ENCODE results near the gene DYNLT1.

DYNLT1 gene

GRCh38 chr6:158643836-158644230 is 710 bp downstream of the DYNLT1 start:
- no peak for DNase-seq (ENCODE audit: extremely low spot score)
- no peak for TF ChIP-seq CTCF (IDR thresholded peaks at IDR 0.05; ENCODE audit: control extremely low read depth, extremely low read depth, low read depth, missing control alignments)
- ChIA-PET CTCF (interaction anchor here (0.6 to 5.0 kb wide), 10 partner anchors 11 to 428 kb away, joined by 3 to 30 read pairs (median 3); no protein-coding TSS in a partner anchor), POLR2A (interaction anchor here (1.1 to 1.5 kb wide), 2 partner anchors 10 to 453 kb away, joined by 4 to 14 read pairs; no protein-coding TSS in a partner anchor)

GRCh38 chr6:158642097-158642601 is 2.4 kb downstream of the DYNLT1 start:
- POLR2A ChIA-PET: no interaction called here
- CTCF ChIA-PET: no interaction called here
- no peak for DNase-seq (ENCODE audit: extremely low spot score)
- no peak for TF ChIP-seq CTCF (IDR thresholded peaks at IDR 0.05; ENCODE audit: control extremely low read depth, extremely low read depth, low read depth, missing control alignments)

GRCh38 chr6:158640519-158640918 is 4.0 kb downstream of the DYNLT1 start:
- DNase-seq (ENCODE audit: extremely low spot score): no peak
- TF ChIP-seq CTCF (IDR thresholded peaks at IDR 0.05; ENCODE audit: control extremely low read depth, extremely low read depth, low read depth, missing control alignments): no peak
- POLR2A ChIA-PET: no interaction called here
- CTCF ChIA-PET: interaction anchor here (1.5 to 1.8 kb wide), 3 partner anchors 19 to 420 kb away, joined by 4 to 8 read pairs (median 5); no protein-coding TSS in a partner anchor

- ChIA-PET CTCF (interaction anchor here (1.0 to 1.8 kb wide), 3 partner anchors 9 to 39 kb away, joined by 3 to 6 read pairs (median 4); no protein-coding TSS in a partner anchor), POLR2A (no interaction called here)
These were observed 5.5 kb downstream of the DYNLT1 start for GRCh38 chr6:158639056-158639455.

GRCh38 chr6:158638324-158638854 is 6.2 kb downstream of the DYNLT1 start:
- TF ChIP-seq CTCF (IDR thresholded peaks at IDR 0.05; ENCODE audit: control extremely low read depth, extremely low read depth, low read depth, missing control alignments): no peak
- POLR2A ChIA-PET: no interaction called here
- DNase-seq (ENCODE audit: extremely low spot score): no peak
- CTCF ChIA-PET: interaction anchor here (1.0 kb wide), 1 partner anchor 38 kb away, joined by 3 read pairs; no protein-coding TSS in a partner anchor

More at GRCh38 chr6:158639056-158639455, 5.5 kb downstream of the DYNLT1 start:
- DNase-seq (ENCODE audit: extremely low spot score): no peak
- TF ChIP-seq CTCF (IDR thresholded peaks at IDR 0.05; ENCODE audit: control extremely low read depth, extremely low read depth, low read depth, missing control alignments): no peak

GRCh38 chr6:158636778-158637177 is 7.8 kb downstream of the DYNLT1 start:
- no peak for TF ChIP-seq CTCF (IDR thresholded peaks at IDR 0.05; ENCODE audit: control extremely low read depth, extremely low read depth, low read depth, missing control alignments)
- ChIA-PET CTCF (interaction anchor here (1.2 to 2.3 kb wide), 2 partner anchors 23 to 422 kb away, joined by 3 to 8 read pairs; no protein-coding TSS in a partner anchor), POLR2A (no interaction called here)

More at GRCh38 chr6:158636778-158637177, 7.8 kb downstream of the DYNLT1 start:
- no peak for DNase-seq (ENCODE audit: extremely low spot score)
